Stomach (tissue), 9 donors: ENCODE results near the gene ORC1. TPM values are rescaled to one million over a fixed set of nuclear protein-coding genes. Genes with fewer than 3 reads are reported as not detected.

ENCODE experiments used
- DNase-seq, 2 donors: peaks; one replicate each; pipeline versions ENCODE4 v3.0.0 to v3.0.0-alpha.2; 2013 to 2019
- H3K27ac ChIP-seq, 5 donors: fragments of 200-600 bp in 4 of 5; sonication (generic) in 4 of 5; one replicate each; pipeline ENCODE4 v1.5.1; 2013 to 2019; ENCODE audit warnings: mild to moderate bottlenecking in 1 of 5, moderate library complexity in 1 of 5
- H3K27me3 ChIP-seq, 3 donors: fragments of 200-600 bp; sonication (generic); one replicate each; pipeline ENCODE4 v1.5.1; 2017 to 2019; ENCODE audit warnings: mixed run types in 1 of 3
- H3K36me3 ChIP-seq, 4 donors: fragments of 200-600 bp; sonication (generic); 1 replicate in 3 of 4; 2 replicates in 1 of 4; pipeline ENCODE4 v1.5.1; 2016 to 2019
- H3K4me1 ChIP-seq, 4 donors: fragments of 200-600 bp; sonication (generic); one replicate each; pipeline ENCODE4 v1.5.1; 2016 to 2019
- H3K4me3 ChIP-seq, 4 donors: fragments of 200-600 bp; sonication (generic) in 3 of 4; one replicate each; pipeline ENCODE4 v1.5.1; 2016 to 2019; ENCODE audit warnings: mild to moderate bottlenecking in 1 of 4
- H3K9me3 ChIP-seq, 4 donors: fragments of 200-600 bp; sonication (generic); one replicate each; pipeline ENCODE4 v1.5.1; 2016 to 2019
- EP300 ChIP-seq: sonication (generic); formaldehyde crosslinking; IDR thresholded peaks from one replicate; pipeline ENCODE4 v1.6.1; 2017; ENCODE audit warnings: antibody characterized with exemption
- POLR2A ChIP-seq, 4 donors: fragments of 450-650 bp; IDR thresholded peaks; one replicate each; pipeline ENCODE4 v1.6.1; 2016; ENCODE audit warnings: antibody characterized with exemption in 4 of 4, control low read depth in 2 of 4, mild to moderate bottlenecking in 1 of 4, moderate library complexity in 1 of 4
- POLR2AphosphoS5 ChIP-seq, 3 donors: sonication (generic); formaldehyde crosslinking; IDR thresholded peaks; one replicate each; pipeline ENCODE4 v1.6.1; 2016; ENCODE audit warnings: antibody characterized with exemption in 3 of 3
- whole genome bisulfite sequencing, 5 donors: extraction: QIAGEN DNeasy Blood & Tissue Kit in 3 of 5; methylation state at CpG; one replicate each; pipeline versions ENCODE4 v1.1.5 to v1.1.7; 2013 to 2018; 5-methylcytosine and 5-hydroxymethylcytosine counted together
- intact Hi-C: fragments of 100-400 bp; cut with DNase I; formaldehyde crosslinking; loops from one replicate; pipeline ENCODE4 v1.15.1; 2023; ENCODE audit warnings: low total_unique reads
- polyA plus RNA-seq, 3 donors: library from polyadenylated mRNA; stranded (reverse); fragments of 200-250 nt; gene quantifications; one replicate each; pipeline ENCODE4 v1.2.3, GENCODE V29; 2013
- total RNA-seq, 5 donors: library from RNA; depleted of rRNA; stranded (reverse); fragments of >200 nt; gene quantifications; one replicate each; pipeline versions ENCODE4 v1.1.0 to v1.2.3, GENCODE V29; 2014 to 2016
- TF ChIP-seq, protein P1 (sequence below), 7 experiments: fragments of 450-650 bp in 4 of 7; fragments of 200-600 bp in 3 of 7; sonication (generic) in 3 of 7; IDR thresholded peaks; one replicate each; pipeline ENCODE4 v1.5.1; 2016 to 2019; ENCODE audit warnings: antibody characterized with exemption in 7 of 7, control low read depth in 2 of 7, mild to moderate bottlenecking in 1 of 7
- donor health status: healthy with polysubstance abuse.
- donor health status: Bipolar disorder and iron deficiency.
- donor health status: healthy.

The ORC1 gene
- total and polyA plus RNA-seq, 8 donors, result 1.1 to 19.4 (median 1.7) TPM

DNA sequence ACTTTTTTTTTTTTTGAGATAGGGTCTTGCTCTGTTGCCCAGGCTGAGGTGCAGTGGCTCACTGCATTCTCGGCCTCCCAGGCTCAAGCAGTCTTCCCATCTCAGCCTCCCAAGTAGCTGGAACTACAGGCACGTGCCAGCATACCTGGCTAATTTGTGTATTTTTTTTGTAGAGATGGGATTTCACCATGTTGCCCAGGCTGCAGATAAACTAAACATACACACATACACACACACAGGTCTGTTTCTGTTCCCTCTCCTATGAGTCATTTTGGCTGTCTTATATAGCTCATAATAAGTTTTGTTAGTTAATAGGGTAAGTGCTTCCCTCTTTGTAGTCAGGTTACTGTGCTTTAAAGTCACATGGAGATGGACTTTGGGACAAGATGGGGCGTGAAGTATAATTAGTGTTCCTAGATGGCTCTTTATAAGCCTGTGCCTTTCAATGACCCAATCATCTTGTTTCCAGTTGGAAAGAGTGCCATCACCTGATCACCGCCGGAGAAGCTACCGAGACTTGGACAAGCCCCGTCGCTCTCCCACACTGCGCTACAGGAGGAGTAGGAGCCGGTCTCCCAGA is 9.3 kb upstream of the ORC1 start:
- Histone ChIP-seq H3K27me3 (no peaks in the 10 kb centered on the region), H3K4me3 (no peak overlapping the region), H3K36me3 (peaks cover 88 to 100% (median 100%) of the 10 kb centered on the region in 4 donors), H3K27ac (no peak overlapping the region), H3K9me3 (no peaks in the 10 kb centered on the region), H3K4me1 (no peaks in the 10 kb centered on the region)
- intact Hi-C loops, result no loop called here
- no peak for TF ChIP-seq POLR2A (IDR thresholded peaks at IDR 0.05)
- no peak for TF ChIP-seq POLR2AphosphoS5 (IDR thresholded peaks at IDR 0.05)
- no peak for TF ChIP-seq EP300
- TF ChIP-seq, protein P1, sequence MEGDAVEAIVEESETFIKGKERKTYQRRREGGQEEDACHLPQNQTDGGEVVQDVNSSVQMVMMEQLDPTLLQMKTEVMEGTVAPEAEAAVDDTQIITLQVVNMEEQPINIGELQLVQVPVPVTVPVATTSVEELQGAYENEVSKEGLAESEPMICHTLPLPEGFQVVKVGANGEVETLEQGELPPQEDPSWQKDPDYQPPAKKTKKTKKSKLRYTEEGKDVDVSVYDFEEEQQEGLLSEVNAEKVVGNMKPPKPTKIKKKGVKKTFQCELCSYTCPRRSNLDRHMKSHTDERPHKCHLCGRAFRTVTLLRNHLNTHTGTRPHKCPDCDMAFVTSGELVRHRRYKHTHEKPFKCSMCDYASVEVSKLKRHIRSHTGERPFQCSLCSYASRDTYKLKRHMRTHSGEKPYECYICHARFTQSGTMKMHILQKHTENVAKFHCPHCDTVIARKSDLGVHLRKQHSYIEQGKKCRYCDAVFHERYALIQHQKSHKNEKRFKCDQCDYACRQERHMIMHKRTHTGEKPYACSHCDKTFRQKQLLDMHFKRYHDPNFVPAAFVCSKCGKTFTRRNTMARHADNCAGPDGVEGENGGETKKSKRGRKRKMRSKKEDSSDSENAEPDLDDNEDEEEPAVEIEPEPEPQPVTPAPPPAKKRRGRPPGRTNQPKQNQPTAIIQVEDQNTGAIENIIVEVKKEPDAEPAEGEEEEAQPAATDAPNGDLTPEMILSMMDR (IDR thresholded peaks at IDR 0.05), result no peak
- WGBS, 5 donors, result 88 to 97% (median 95%) methylated on average over 7 to 10 of the region's 10 CpGs
- DNase-seq, result no peak

DNA sequence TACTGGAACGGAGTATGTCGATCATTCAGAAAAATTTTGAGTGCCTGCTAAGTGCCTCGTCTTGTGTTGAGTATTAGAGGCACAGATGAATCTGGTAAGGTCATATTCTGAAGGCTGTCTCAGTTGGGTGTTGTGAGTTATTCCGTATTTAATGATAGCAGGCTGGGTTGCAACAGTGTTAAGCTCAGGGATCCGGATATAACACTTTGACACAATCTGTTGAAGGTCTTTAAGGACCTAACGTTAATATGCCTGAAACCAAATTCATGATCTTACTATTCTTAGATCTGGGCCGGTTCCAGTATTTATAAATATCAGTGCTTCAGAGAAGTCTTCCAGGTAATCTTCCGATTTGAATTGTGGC is 734 bp upstream of the ORC1 start:
- TF ChIP-seq EP300 (no peak), POLR2A (IDR thresholded peaks at IDR 0.05) (no peak), POLR2AphosphoS5 (IDR thresholded peaks at IDR 0.05) (no peak)
- TF ChIP-seq, protein P1 (IDR thresholded peaks at IDR 0.05), result peak in 1 of 7 experiments; percentile 1
- no peak for DNase-seq
- intact Hi-C loops, result no loop called here
- Histone ChIP-seq H3K4me3 (peak overlapping the region; percentile 77 to 89 (median 78)), H3K4me1 (peaks cover 15 to 36% (median 29%) of the 10 kb centered on the region in 4 donors), H3K27me3 (no peaks in the 10 kb centered on the region), H3K27ac (peak overlapping the region; percentile 88 to 94 (median 92)), H3K9me3 (no peaks in the 10 kb centered on the region), H3K36me3 (peaks cover 20 to 40% (median 40%) of the 10 kb centered on the region in 4 donors)
- WGBS, 5 donors, result 1 to 4% (median 2%) methylated on average over 8 of the region's 8 CpGs

DNA sequence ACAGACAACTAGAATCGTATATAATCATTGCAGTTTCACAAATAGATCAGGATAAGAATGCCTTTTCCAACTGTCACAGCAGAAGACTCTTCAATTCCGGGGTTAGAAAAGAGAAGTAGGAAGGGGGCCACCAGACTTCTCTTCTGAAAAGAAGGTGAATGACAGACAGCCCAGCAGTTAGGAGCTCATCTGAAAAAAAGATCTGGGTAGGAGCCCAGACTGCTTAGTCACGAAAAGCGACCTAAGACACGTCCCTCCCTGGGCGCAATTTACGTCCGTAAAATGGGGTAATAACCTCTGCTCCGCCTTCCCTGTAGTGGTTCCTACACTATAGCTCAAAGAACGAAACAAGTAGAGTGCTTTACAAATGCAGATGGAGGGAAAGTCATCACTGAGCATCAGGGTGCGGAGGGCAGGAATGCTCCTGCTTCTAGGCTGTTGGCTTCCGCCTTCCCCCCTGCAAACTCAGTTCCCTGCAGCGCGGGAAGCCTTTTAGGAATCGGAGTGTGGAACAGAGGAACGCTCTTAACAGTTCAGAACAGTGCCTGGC is 582 bp downstream of the ORC1 start:
- H3K27ac ChIP-seq, result peak overlapping the region; percentile 37 to 94 (median 92)
- intact Hi-C loops, result no loop called here
- H3K9me3 ChIP-seq, result no peaks in the 10 kb centered on the region
- peaks cover 15 to 36% (median 29%) of the 10 kb centered on the region in 4 donors for H3K4me1 ChIP-seq
- H3K36me3 ChIP-seq, result peaks cover 9 to 27% (median 27%) of the 10 kb centered on the region in 4 donors
- peak in 1 of 2 donors; percentile 60 for DNase-seq
- WGBS, 5 donors, result 0 to 1% (median 0%) methylated on average over 16 of the region's 16 CpGs
- no peaks in the 10 kb centered on the region for H3K27me3 ChIP-seq
- TF ChIP-seq POLR2AphosphoS5 (IDR thresholded peaks at IDR 0.05) (no peak), EP300 (no peak), POLR2A (IDR thresholded peaks at IDR 0.05) (no peak)
- TF ChIP-seq, protein P1 (IDR thresholded peaks at IDR 0.05), result no peak
- peak overlapping the region; percentile 77 to 89 (median 78) for H3K4me3 ChIP-seq

DNA sequence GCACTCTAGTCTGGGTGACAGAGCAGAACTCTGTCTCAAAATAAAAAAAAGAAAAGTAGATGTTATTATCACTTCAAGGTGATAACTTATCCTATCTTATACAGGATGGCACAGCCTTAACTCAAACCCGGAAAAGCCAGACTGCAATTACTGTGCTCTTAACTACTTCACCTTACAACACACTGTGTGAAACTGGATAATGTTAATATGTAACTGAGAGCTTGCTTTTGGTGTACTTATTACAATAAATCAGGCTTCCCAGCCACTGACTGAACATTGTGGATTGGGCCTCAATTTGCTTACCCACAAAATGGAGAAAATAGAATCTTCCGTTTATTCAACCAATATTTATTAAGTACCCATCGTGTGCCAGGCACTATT is 1.4 kb downstream of the ORC1 start:
- Histone ChIP-seq H3K9me3 (no peaks in the 10 kb centered on the region), H3K27ac (no peak overlapping the region), H3K27me3 (no peaks in the 10 kb centered on the region), H3K36me3 (peaks cover 5 to 19% (median 19%) of the 10 kb centered on the region in 4 donors), H3K4me3 (no peak overlapping the region), H3K4me1 (peaks cover 15 to 36% (median 29%) of the 10 kb centered on the region in 4 donors)
- DNase-seq, result peak in 1 of 2 donors; percentile 19
- 24 to 42% (median 34%) methylated on average over 3 of the region's 3 CpGs for WGBS, 5 donors
- TF ChIP-seq, protein P1 (IDR thresholded peaks at IDR 0.05), result no peak
- TF ChIP-seq EP300, result no peak
- no peak for TF ChIP-seq POLR2AphosphoS5 (IDR thresholded peaks at IDR 0.05)
- TF ChIP-seq POLR2A (IDR thresholded peaks at IDR 0.05), result no peak
- intact Hi-C loops, result no loop called here
